ENCODE results near the gene CFL2.

The CFL2 gene

GRCh38 chr14:34662561-34663088 lies 51.8 kb downstream of the CFL2 start:
- TF ChIP-seq POLR2AphosphoS5 (IDR thresholded peaks at IDR 0.05; ENCODE audit: low read depth, low read length) (no peak), SIN3A (IDR thresholded peaks at IDR 0.05; ENCODE audit: borderline replicate concordance, insufficient read depth, low read length) (no peak), FOXP2 (optimal IDR thresholded peaks at IDR 0.05; ENCODE audit: borderline replicate concordance, extremely low read depth, extremely low read length, insufficient read depth) (no peak), TAF1 (IDR thresholded peaks at IDR 0.05; ENCODE audit: borderline replicate concordance, insufficient read depth, low read length) (no peak), REST (IDR thresholded peaks at IDR 0.05; ENCODE audit: insufficient read depth in 1 of 2, low read depth in 2 of 2, low read length in 2 of 2) (no peak)

GRCh38 chr14:34660796-34661195 lies 53.6 kb downstream of the CFL2 start:
- TF ChIP-seq SIN3A (IDR thresholded peaks at IDR 0.05; ENCODE audit: borderline replicate concordance, insufficient read depth, low read length) (no peak), REST (IDR thresholded peaks at IDR 0.05; ENCODE audit: insufficient read depth in 1 of 2, low read depth in 2 of 2, low read length in 2 of 2) (no peak)
